ENCODE measurements around the gene PLA1A. TPM values are rescaled to one million over a fixed set of nuclear protein-coding genes. Genes with fewer than 3 reads are reported as not detected.
A peak's percentile ranks its signal among the peaks of the same experiment; 100 is the strongest.

The PLA1A gene
- total and polyA plus RNA-seq, 4 donors = 1.8 to 10.3 (median 6.6) TPM

- H3K9ac ChIP-seq (ENCODE audit: insufficient read depth in 1 of 2, low read length in 2 of 2) = no peak overlapping the region
- no peaks in the 10 kb centered on the region for H3K27me3 ChIP-seq (ENCODE audit: control insufficient read depth in 3 of 3, insufficient read depth in 3 of 3, low read length in 2 of 3)
- peaks cover 0 to 19% (median 0%) of the 10 kb centered on the region in 4 donors for H3K36me3 ChIP-seq (ENCODE audit: control insufficient read depth in 4 of 4, insufficient read depth in 4 of 4, low read length in 4 of 4)
- ATAC-seq (ENCODE audit: insufficient read depth, low FRiP score) = no peak
- no peak for DNase-seq
- TF ChIP-seq, protein P1, sequence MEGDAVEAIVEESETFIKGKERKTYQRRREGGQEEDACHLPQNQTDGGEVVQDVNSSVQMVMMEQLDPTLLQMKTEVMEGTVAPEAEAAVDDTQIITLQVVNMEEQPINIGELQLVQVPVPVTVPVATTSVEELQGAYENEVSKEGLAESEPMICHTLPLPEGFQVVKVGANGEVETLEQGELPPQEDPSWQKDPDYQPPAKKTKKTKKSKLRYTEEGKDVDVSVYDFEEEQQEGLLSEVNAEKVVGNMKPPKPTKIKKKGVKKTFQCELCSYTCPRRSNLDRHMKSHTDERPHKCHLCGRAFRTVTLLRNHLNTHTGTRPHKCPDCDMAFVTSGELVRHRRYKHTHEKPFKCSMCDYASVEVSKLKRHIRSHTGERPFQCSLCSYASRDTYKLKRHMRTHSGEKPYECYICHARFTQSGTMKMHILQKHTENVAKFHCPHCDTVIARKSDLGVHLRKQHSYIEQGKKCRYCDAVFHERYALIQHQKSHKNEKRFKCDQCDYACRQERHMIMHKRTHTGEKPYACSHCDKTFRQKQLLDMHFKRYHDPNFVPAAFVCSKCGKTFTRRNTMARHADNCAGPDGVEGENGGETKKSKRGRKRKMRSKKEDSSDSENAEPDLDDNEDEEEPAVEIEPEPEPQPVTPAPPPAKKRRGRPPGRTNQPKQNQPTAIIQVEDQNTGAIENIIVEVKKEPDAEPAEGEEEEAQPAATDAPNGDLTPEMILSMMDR (IDR thresholded peaks at IDR 0.05; ENCODE audit: control extremely low read depth, extremely low read depth) = no peak
- no peaks in the 10 kb centered on the region for H3K9me3 ChIP-seq (ENCODE audit: control insufficient read depth in 4 of 4, insufficient read depth in 3 of 4, low read length in 3 of 4)
- H3K27ac ChIP-seq (ENCODE audit: low read depth in 1 of 2, low read length in 1 of 2) = peak overlapping the region in 1 of 2 donors; percentile 61
- peaks cover 0 to 18% (median 2%) of the 10 kb centered on the region in 5 donors for H3K4me1 ChIP-seq (ENCODE audit: control insufficient read depth in 5 of 5, insufficient read depth in 5 of 5, low read length in 5 of 5)
- H3K4me3 ChIP-seq = no peak overlapping the region
- WGBS, 2 donors = 17 to 32% methylated on average over 2 of the region's 2 CpGs
Measured at GRCh38 chr3:119653876-119654275, 56.2 kb downstream of the PLA1A start.

GRCh38 chr3:119657887-119658702 is 60.4 kb downstream of the PLA1A start:
- WGBS, 2 donors = 57 to 80% methylated on average over 4 of the region's 4 CpGs
- Histone ChIP-seq H3K4me3 (no peak overlapping the region), H3K9me3 (ENCODE audit: control insufficient read depth in 4 of 4, insufficient read depth in 3 of 4, low read length in 3 of 4) (no peaks in the 10 kb centered on the region), H3K27me3 (ENCODE audit: control insufficient read depth in 3 of 3, insufficient read depth in 3 of 3, low read length in 2 of 3) (no peaks in the 10 kb centered on the region), H3K36me3 (ENCODE audit: control insufficient read depth in 4 of 4, insufficient read depth in 4 of 4, low read length in 4 of 4) (peaks cover 0 to 16% (median 0%) of the 10 kb centered on the region in 4 donors), H3K9ac (ENCODE audit: insufficient read depth in 1 of 2, low read length in 2 of 2) (no peak overlapping the region), H3K4me1 (ENCODE audit: control insufficient read depth in 5 of 5, insufficient read depth in 5 of 5, low read length in 5 of 5) (peaks cover 0 to 8% (median 5%) of the 10 kb centered on the region in 5 donors), H3K27ac (ENCODE audit: low read depth in 1 of 2, low read length in 1 of 2) (peak overlapping the region in 1 of 2 donors; percentile 95)
- ATAC-seq (ENCODE audit: insufficient read depth, low FRiP score) (no peak), DNase-seq (no peak)
- TF ChIP-seq, protein P1 (IDR thresholded peaks at IDR 0.05; ENCODE audit: control extremely low read depth, extremely low read depth) = no peak

DNA sequence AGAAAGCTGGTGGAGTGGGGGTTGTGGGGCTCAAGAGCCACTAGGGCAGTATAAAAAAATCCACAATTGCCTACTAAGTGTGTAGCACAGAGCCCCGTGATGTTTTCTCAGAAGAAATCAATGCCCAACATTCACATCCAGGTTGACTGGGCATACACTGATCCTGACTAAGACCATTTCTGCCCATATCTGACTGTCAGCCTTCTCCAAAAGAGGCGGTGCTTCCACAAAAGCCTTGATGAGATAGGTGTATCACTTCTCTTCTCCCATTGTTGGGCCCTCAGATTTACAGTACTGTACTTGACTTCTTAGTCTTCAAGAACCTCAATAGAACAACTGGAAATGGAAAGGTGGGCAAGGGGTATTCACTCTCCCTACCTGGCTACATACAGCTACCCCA is 61.3 kb downstream of the PLA1A start:
- Histone ChIP-seq H3K9ac (ENCODE audit: insufficient read depth in 1 of 2, low read length in 2 of 2) (no peak overlapping the region), H3K4me3 (no peak overlapping the region), H3K9me3 (ENCODE audit: control insufficient read depth in 4 of 4, insufficient read depth in 3 of 4, low read length in 3 of 4) (no peaks in the 10 kb centered on the region), H3K4me1 (ENCODE audit: control insufficient read depth in 5 of 5, insufficient read depth in 5 of 5, low read length in 5 of 5) (peaks cover 0 to 8% (median 6%) of the 10 kb centered on the region in 5 donors), H3K36me3 (ENCODE audit: control insufficient read depth in 4 of 4, insufficient read depth in 4 of 4, low read length in 4 of 4) (peaks cover 0 to 15% (median 0%) of the 10 kb centered on the region in 4 donors), H3K27me3 (ENCODE audit: control insufficient read depth in 3 of 3, insufficient read depth in 3 of 3, low read length in 2 of 3) (no peaks in the 10 kb centered on the region), H3K27ac (ENCODE audit: low read depth in 1 of 2, low read length in 1 of 2) (peak overlapping the region in 1 of 2 donors; percentile 95)
- no peak for DNase-seq
- ATAC-seq (ENCODE audit: insufficient read depth, low FRiP score) = no peak
- 94 to 98% methylated on average over 2 of the region's 2 CpGs for WGBS, 2 donors
- TF ChIP-seq, protein P1 (IDR thresholded peaks at IDR 0.05; ENCODE audit: control extremely low read depth, extremely low read depth) = no peak
